Stimulated activated CD8-positive, alpha-beta memory T cell treated with anti-CD3 and anti-CD28 coated beads, Interleukin-7, amount 100 ng/mL, for 1 hour (primary cell): ENCODE data around the gene FFAR1.

Source experiments
- DNase-seq, 2 donors: peaks; one replicate each; pipeline ENCODE4 v3.0.0-alpha.2; 2020; ENCODE audit warnings: low read depth in 2 of 2

Gene FFAR1

GRCh38 chr19:35347171-35347929 is at the start of gene FFAR1:
FFAR1 (plus strand) TSS chr19:35347902; CDS start chr19:35351552, 3,650 bp downstream.
- DNase-seq, result no peak

- no peak for DNase-seq
Measured at GRCh38 chr19:35297922-35298321, 49.8 kb upstream of the FFAR1 start.

GRCh38 chr19:35298561-35298972 is 49.1 kb upstream of the FFAR1 start:
- DNase-seq, result no peak

GRCh38 chr19:35299523-35300338 is 48.0 kb upstream of the FFAR1 start:
- no peak for DNase-seq

- DNase-seq, result no peak
Measured at GRCh38 chr19:35300339-35300649, 47.4 kb upstream of the FFAR1 start.

GRCh38 chr19:35301961-35302360 is 45.7 kb upstream of the FFAR1 start:
- no peak for DNase-seq

GRCh38 chr19:35302446-35302845 is 45.3 kb upstream of the FFAR1 start:
- no peak for DNase-seq

GRCh38 chr19:35303357-35303915 is 44.3 kb upstream of the FFAR1 start:
- no peak for DNase-seq

GRCh38 chr19:35304036-35304435 is 43.7 kb upstream of the FFAR1 start:
- no peak for DNase-seq

GRCh38 chr19:35305181-35305580 is 42.5 kb upstream of the FFAR1 start:
- no peak for DNase-seq

- DNase-seq, result no peak
Measured at GRCh38 chr19:35306473-35307246, 41.0 kb upstream of the FFAR1 start.

- DNase-seq, result no peak
Measured at GRCh38 chr19:35307931-35308330, 39.8 kb upstream of the FFAR1 start.

- no peak for DNase-seq
Measured at GRCh38 chr19:35308910-35309309, 38.8 kb upstream of the FFAR1 start.

GRCh38 chr19:35309481-35310279 is 38.0 kb upstream of the FFAR1 start:
- no peak for DNase-seq

- DNase-seq, result no peak
Measured at GRCh38 chr19:35310331-35310730, 37.4 kb upstream of the FFAR1 start.

- DNase-seq, result no peak
Measured at GRCh38 chr19:35310811-35311465, 36.8 kb upstream of the FFAR1 start.

GRCh38 chr19:35311901-35312665 is 35.6 kb upstream of the FFAR1 start:
- no peak for DNase-seq

- DNase-seq, result no peak
Measured at GRCh38 chr19:35313587-35313986, 34.1 kb upstream of the FFAR1 start.

GRCh38 chr19:35314031-35314430 is 33.7 kb upstream of the FFAR1 start:
- no peak for DNase-seq

GRCh38 chr19:35314858-35315470 is 32.7 kb upstream of the FFAR1 start:
- DNase-seq, result no peak
